IMR-90 (cell line): ENCODE results near the gene PSG5. TPM values are rescaled to one million over a fixed set of nuclear protein-coding genes. Genes with fewer than 3 reads are reported as not detected.
A peak's percentile ranks its signal among the peaks of the same experiment; 100 is the strongest.

ENCODE experiments used
- ATAC-seq: fragments of 200-7000 bp; cut with Tn5 transposase; 2 replicates; pipeline ENCODE4 v1.9.1; 2020; ENCODE audit warnings: low read depth, mild to moderate bottlenecking, moderate library complexity
- BruUV-seq: library from RNA; stranded (reverse); fragments of 400-500 nt; replicated peaks from 2 replicates; lab custom pipeline; 2021; lab: Mats Ljungman, UMichigan
- CTCF ChIA-PET: fragments of 300-600 bp; formaldehyde crosslinking; extraction: SDS; loops from one replicate; lab custom pipeline; 2021; ENCODE audit warnings: antibody characterized with exemption; lab: Yijun Ruan, JAX
- POLR2A ChIA-PET: fragments of 300-600 bp; sonication (Branson Sonifier 250); formaldehyde crosslinking; loops from one replicate; lab custom pipeline; 2022; ENCODE audit warnings: antibody characterized with exemption; ENCODE audit not compliant: unreplicated experiment; lab: Charles Lee
- DNase-seq: peaks from one replicate; pipeline ENCODE4 v3.0.0; 2013
- H2AFZ ChIP-seq: replicated peaks from 2 replicates; pipeline ENCODE3; 2013; ENCODE audit warnings: low read length, mild to moderate bottlenecking; ENCODE audit not compliant: poor library complexity
- H2AK5ac ChIP-seq: 2 replicates; pipeline ENCODE4 v1.6.1; 2013; ENCODE audit warnings: low read depth, low read length, inconsistent platforms
- H2AK9ac ChIP-seq: replicated peaks from 2 replicates; pipeline ENCODE3; 2013; ENCODE audit warnings: mild to moderate bottlenecking, low read depth, low read length, moderate library complexity; ENCODE audit not compliant: poor library complexity
- H2BK120ac ChIP-seq: 2 replicates; pipeline ENCODE4 v1.6.1; 2013; ENCODE audit warnings: low read depth, low read length, inconsistent platforms
- H2BK15ac ChIP-seq: 3 replicates; pipeline ENCODE4 v1.6.1; 2013; ENCODE audit warnings: low read depth, low read length, inconsistent platforms
- H2BK20ac ChIP-seq: 2 replicates; pipeline ENCODE4 v1.6.1; 2013; ENCODE audit warnings: low read depth, mild to moderate bottlenecking, inconsistent platforms, low read length, moderate library complexity
- H2BK5ac ChIP-seq: 2 replicates; pipeline ENCODE4 v1.6.1; 2013; ENCODE audit warnings: mild to moderate bottlenecking, low read depth, low read length, inconsistent platforms; ENCODE audit not compliant: poor library complexity, severe bottlenecking
- H3K14ac ChIP-seq: replicated peaks from 2 replicates; pipeline ENCODE4 v1.6.1; 2013; ENCODE audit warnings: low read depth, low read length, inconsistent platforms
- H3K18ac ChIP-seq: 2 replicates; pipeline ENCODE4 v1.6.1; 2013; ENCODE audit warnings: low read depth, low read length, control low read depth
- H3K23ac ChIP-seq: 2 replicates; pipeline ENCODE4 v1.6.1; 2013; ENCODE audit warnings: low read depth, low read length, inconsistent platforms
- H3K27ac ChIP-seq: 2 replicates; pipeline ENCODE4 v1.5.1; 2013; ENCODE audit warnings: mild to moderate bottlenecking, control low read depth, low read length; ENCODE audit not compliant: insufficient read depth
- H3K27me3 ChIP-seq: 2 replicates; pipeline ENCODE4 v1.6.1; 2013; ENCODE audit warnings: low read length; ENCODE audit not compliant: control insufficient read depth, insufficient read depth
- H3K36me3 ChIP-seq: 2 replicates; pipeline ENCODE4 v1.6.1; 2013; ENCODE audit warnings: low read length, mixed read lengths; ENCODE audit not compliant: control insufficient read depth, insufficient read depth
- H3K4ac ChIP-seq: 2 replicates; pipeline ENCODE4 v1.6.1; 2013; ENCODE audit warnings: low read depth, low read length, inconsistent platforms
- H3K4me1 ChIP-seq: 2 replicates; pipeline ENCODE4 v1.6.1; 2013; ENCODE audit warnings: low read length, mixed read lengths; ENCODE audit not compliant: control insufficient read depth, insufficient read depth
- H3K4me2 ChIP-seq: 2 replicates; pipeline ENCODE4 v1.6.1; 2013; ENCODE audit warnings: low read depth, mild to moderate bottlenecking, control low read depth, low read length, moderate library complexity
- H3K4me3 ChIP-seq: 2 replicates; pipeline ENCODE4 v1.5.1; 2013; ENCODE audit warnings: low read depth, mild to moderate bottlenecking, control low read depth, low read length, moderate library complexity; ENCODE audit not compliant: insufficient read depth
- H3K56ac ChIP-seq: 2 replicates; pipeline ENCODE4 v1.6.1; 2013; ENCODE audit warnings: low read length, inconsistent platforms; ENCODE audit not compliant: insufficient read depth; ENCODE audit errors: extremely low read depth
- H3K79me1 ChIP-seq, 2 experiments: 2 replicates each; pipeline ENCODE4 v1.6.1; 2013; ENCODE audit warnings: low read length in 2 of 2, inconsistent platforms in 1 of 2, low read depth in 1 of 2
- H3K9ac ChIP-seq: 2 replicates; pipeline ENCODE4 v1.6.1; 2013; ENCODE audit warnings: low read depth, low read length, control low read depth
- H3K9me1 ChIP-seq: 2 replicates; pipeline ENCODE4 v1.6.1; 2013; ENCODE audit warnings: low read length, inconsistent platforms; ENCODE audit not compliant: insufficient read depth
- H3K9me3 ChIP-seq: 2 replicates; pipeline ENCODE4 v1.6.1; 2013; ENCODE audit warnings: low read length; ENCODE audit not compliant: control insufficient read depth, insufficient read depth
- H4K20me1 ChIP-seq: 2 replicates; pipeline ENCODE4 v1.6.1; 2013; ENCODE audit warnings: low read length, inconsistent platforms; ENCODE audit not compliant: insufficient read depth
- H4K5ac ChIP-seq: 2 replicates; pipeline ENCODE4 v1.6.1; 2013; ENCODE audit warnings: mild to moderate bottlenecking, low read depth, low read length, control low read depth
- H4K8ac ChIP-seq, 2 experiments: 2 replicates each; pipeline ENCODE4 v1.6.1; 2013; ENCODE audit warnings: low read depth in 2 of 2, low read length in 2 of 2, control low read depth in 1 of 2, inconsistent platforms in 1 of 2
- H4K91ac ChIP-seq: 2 replicates; pipeline ENCODE4 v1.6.1; 2013; ENCODE audit warnings: low read depth, low read length, inconsistent platforms; ENCODE audit not compliant: insufficient read depth
- BHLHE40 ChIP-seq: fragments of 150-350 bp; IDR thresholded peaks from 2 replicates; pipeline ENCODE4 v1.6.1; 2016; ENCODE audit warnings: mild to moderate bottlenecking, low read depth, low read length
- CEBPB ChIP-seq: IDR thresholded peaks from 2 replicates; pipeline ENCODE4 v1.6.1; 2012; ENCODE audit warnings: low read depth, low read length, improper control_type of control experiment
- CTCF ChIP-seq: conservative IDR thresholded peaks from 2 replicates; pipeline ENCODE4 v1.5.1; 2012; ENCODE audit warnings: mild to moderate bottlenecking, low read depth, low read length, improper control_type of control experiment
- ELK1 ChIP-seq: fragments of 150-350 bp; IDR thresholded peaks from 2 replicates; pipeline ENCODE4 v1.6.1; 2016; ENCODE audit warnings: low read depth, mild to moderate bottlenecking, low read length, moderate library complexity, borderline replicate concordance
- FOS ChIP-seq: fragments of 150-350 bp; IDR thresholded peaks from 2 replicates; pipeline ENCODE4 v1.6.1; 2016; ENCODE audit warnings: low read depth, low read length
- MAFK ChIP-seq: IDR thresholded peaks from 2 replicates; pipeline ENCODE4 v1.6.1; 2012; ENCODE audit warnings: low read depth, low read length, improper control_type of control experiment
- MXI1 ChIP-seq: IDR thresholded peaks from 2 replicates; pipeline ENCODE4 v1.6.1; 2012; ENCODE audit warnings: low read depth, mild to moderate bottlenecking, low read length, moderate library complexity, borderline replicate concordance
- NFE2L2 ChIP-seq: fragments of 150-350 bp; IDR thresholded peaks from 2 replicates; pipeline ENCODE4 v1.6.1; 2016; ENCODE audit warnings: low read depth, mild to moderate bottlenecking, low read length
- POLR2A ChIP-seq: IDR thresholded peaks from 2 replicates; pipeline ENCODE4 v1.6.1; 2012; ENCODE audit warnings: mild to moderate bottlenecking, low read depth, low read length
- RCOR1 ChIP-seq: IDR thresholded peaks from 2 replicates; pipeline ENCODE4 v1.6.1; 2012; ENCODE audit warnings: mild to moderate bottlenecking, low read length, improper control_type of control experiment; ENCODE audit not compliant: insufficient replicate concordance
- RFX5 ChIP-seq: IDR thresholded peaks from 2 replicates; pipeline ENCODE4 v1.8.0; 2012; ENCODE audit warnings: low read depth, mild to moderate bottlenecking, low read length, moderate library complexity
- WGBS, 2 experiments: methylation state at CpG; one replicate each; pipeline versions ENCODE4 v1.1.5 to v1.1.7; 2013; ENCODE audit warnings: missing lambda C conversion rate in 2 of 2; ENCODE audit not compliant: insufficient read length in 1 of 2; ENCODE audit errors: extremely low coverage in 2 of 2; 5-methylcytosine and 5-hydroxymethylcytosine counted together
- dilution Hi-C: fragments of 300-500 bp; cut with HindIII; formaldehyde crosslinking; loops from one replicate; pipeline ENCODE4 v1.14.3; 2018; ENCODE audit warnings: low sequenced_read_pairs; ENCODE audit not compliant: unreplicated experiment
- in situ Hi-C: fragments of 300-500 bp; cut with MboI; formaldehyde crosslinking; loops from 3 replicates; pipeline ENCODE4 v1.14.3; 2019; ENCODE audit warnings: low sequenced_read_pairs, inconsistent platforms, mixed read lengths
- intact Hi-C: fragments of 100-400 bp; cut with micrococcal nuclease; formaldehyde crosslinking; loops from 2 replicates; pipeline ENCODE4 v1.10.0; 2022
- polyA plus RNA-seq, 3 experiments: library from polyadenylated mRNA; depleted of rRNA; stranded (reverse); fragments of >200 nt; gene quantifications; 2 replicates each; pipeline ENCODE4 v1.2.3, GENCODE V29; 2012; ENCODE audit warnings: low replicate concordance in 1 of 3
- total RNA-seq: library from RNA; depleted of rRNA; stranded (reverse); fragments of >200 nt; gene quantifications from 2 replicates; pipeline ENCODE4 v1.2.3, GENCODE V29; 2012

The PSG5 gene
- total and polyA plus RNA-seq, 2 of the 4 experiments (the other 2 are of a cell fraction): 50.7 to 75.9 TPM

GRCh38 chr19:43148233-43148632, 38.1 kb downstream of the PSG5 start:
- ChIA-PET CTCF (no interaction called here), POLR2A (no interaction called here)
- no peak overlapping the region for H2AK9ac ChIP-seq
- H2AK5ac ChIP-seq: peak overlapping the region; percentile 25; the same call in 1 of the 2 replicates
- DNase-seq: peak; percentile 93
- H4K20me1 ChIP-seq: no peaks in the 10 kb centered on the region
- H3K4me2 ChIP-seq: no peak overlapping the region
- peaks cover 0 to 5% of the 10 kb centered on the region in 2 experiments; a peak in 1 of 4 replicates for H3K79me1 ChIP-seq
- H4K8ac ChIP-seq: peak overlapping the region; percentile 61 to 94
- peak; percentile 75 for ATAC-seq
- peak overlapping the region; percentile 31; the same call in 1 of the 2 replicates for H3K23ac ChIP-seq
- no peaks in the 10 kb centered on the region for H3K9me3 ChIP-seq
- H3K36me3 ChIP-seq: no peaks in the 10 kb centered on the region
- dilution Hi-C loops (no loop called here), intact Hi-C loops (loop anchor here (5.0 kb wide), 1 partner anchor 34 kb away; no protein-coding TSS in a partner anchor), in situ Hi-C loops (no loop called here)
- H3K9me1 ChIP-seq: 0 out of 2 replicates have a peak, but pooled peaks cover 6% of the 10 kb centered on the region
- peak overlapping the region; percentile 72; the same call in 1 of the 2 replicates for H3K56ac ChIP-seq
- peak overlapping the region; percentile 96 for H2BK120ac ChIP-seq
- peak overlapping the region; percentile 57 for H3K4ac ChIP-seq
- peak overlapping the region; percentile 74 for H2BK20ac ChIP-seq
- peak overlapping the region; percentile 64; the same call in 1 of the 2 replicates for H4K5ac ChIP-seq
- BruUV-seq: no TSS peak
- peak overlapping the region; percentile 77; the same call in 1 of the 2 replicates for H3K27ac ChIP-seq
- no CpG with 5 or more reads among the region's 1 CpG for WGBS, 2 experiments
- H2AFZ ChIP-seq: no peak overlapping the region
- peak overlapping the region; percentile 82 for H4K91ac ChIP-seq
- no peaks in the 10 kb centered on the region for H3K27me3 ChIP-seq
- H3K4me3 ChIP-seq: no peak overlapping the region
- TF ChIP-seq MAFK (peak; percentile 97), POLR2A (no peak), BHLHE40 (no peak), CTCF (no peak), CEBPB (no peak), ELK1 (no peak), FOS (peak; percentile 16; the same call in 1 of the 2 replicates), RCOR1 (no peak), RFX5 (no peak), MXI1 (no peak), NFE2L2 (peak; percentile 26; the same call in 1 of the 2 replicates)
- peak overlapping the region; percentile 34; the same call in 1 of the 2 replicates for H3K14ac ChIP-seq
- peak overlapping the region; percentile 66; the same call in 1 of the 3 replicates for H2BK15ac ChIP-seq
- H3K9ac ChIP-seq: peak overlapping the region; percentile 51; the same call in 1 of the 2 replicates
- peak overlapping the region; percentile 96 for H2BK5ac ChIP-seq
- H3K4me1 ChIP-seq: peaks cover 6% of the 10 kb centered on the region
- H3K18ac ChIP-seq: peak overlapping the region; percentile 74
